WERI-Rb-1 (cell line): ENCODE data around the gene ARHGEF4.

Experiments
- DNase-seq: peaks from one replicate; pipeline ENCODE4 v3.0.0-alpha.2; 2020
- H3K27ac ChIP-seq: fragments of 250-450 bp; sonication (Bioruptor Pico); 2 replicates; pipeline ENCODE4 v1.5.1; 2020; ENCODE audit warnings: mild to moderate bottlenecking, moderate library complexity
- H3K27me3 ChIP-seq: fragments of 250-450 bp; sonication (Bioruptor Pico); 2 replicates; pipeline ENCODE4 v1.5.1; 2021; ENCODE audit warnings: mild to moderate bottlenecking, low read depth, moderate library complexity; ENCODE audit not compliant: insufficient read depth, severe bottlenecking
- H3K36me3 ChIP-seq: fragments of 250-450 bp; sonication (Bioruptor Pico); 2 replicates; pipeline ENCODE4 v1.5.1; 2020; ENCODE audit warnings: mild to moderate bottlenecking, moderate library complexity
- H3K4me3 ChIP-seq: 2 replicates; pipeline ENCODE4 v1.5.1; 2011; ENCODE audit warnings: low read depth, mild to moderate bottlenecking, control low read depth, low read length
- H3K9me3 ChIP-seq: fragments of 250-450 bp; sonication (Bioruptor Pico); 2 replicates; pipeline ENCODE4 v1.5.1; 2021; ENCODE audit warnings: mild to moderate bottlenecking, moderate library complexity; ENCODE audit not compliant: severe bottlenecking
- TF ChIP-seq, protein P1 (sequence below): IDR thresholded peaks from 2 replicates; pipeline ENCODE4 v1.5.1; 2011; ENCODE audit warnings: low read depth, mild to moderate bottlenecking, control low read depth, inconsistent platforms, low read length

ARHGEF4 gene

DNA sequence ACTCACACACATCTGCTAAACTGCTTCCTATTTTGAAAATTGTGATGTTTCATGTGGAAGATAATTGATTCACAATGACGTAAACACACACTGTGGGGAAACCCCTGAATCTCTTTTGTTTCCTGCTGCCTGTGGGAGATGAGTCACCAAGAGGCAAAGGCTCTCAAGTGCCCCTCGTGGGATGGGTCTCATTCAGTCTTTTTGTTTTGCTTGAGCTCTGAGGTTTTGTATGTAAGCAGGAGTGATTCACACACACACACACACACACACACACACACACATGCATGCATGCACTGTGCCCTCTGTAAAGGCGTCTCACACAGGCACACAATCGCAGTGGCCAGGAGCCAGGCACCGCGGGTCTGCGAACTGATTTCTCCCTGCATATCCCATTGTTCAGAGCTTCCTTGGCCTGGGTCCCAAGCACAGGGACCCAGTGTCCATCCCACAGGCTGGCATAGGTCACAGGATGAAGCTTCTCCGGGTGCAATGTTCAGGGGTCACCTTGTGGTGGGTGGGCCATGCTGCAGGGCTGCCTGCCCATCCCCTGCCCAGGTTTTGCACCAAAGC lies 12.1 kb upstream of the ARHGEF4 start:
- Histone ChIP-seq H3K27me3 (no peaks in the 10 kb centered on the region), H3K27ac (no peak overlapping the region), H3K4me3 (no peak overlapping the region), H3K9me3 (no peaks in the 10 kb centered on the region), H3K36me3 (no peaks in the 10 kb centered on the region)
- DNase-seq: no peak
- TF ChIP-seq, protein P1, sequence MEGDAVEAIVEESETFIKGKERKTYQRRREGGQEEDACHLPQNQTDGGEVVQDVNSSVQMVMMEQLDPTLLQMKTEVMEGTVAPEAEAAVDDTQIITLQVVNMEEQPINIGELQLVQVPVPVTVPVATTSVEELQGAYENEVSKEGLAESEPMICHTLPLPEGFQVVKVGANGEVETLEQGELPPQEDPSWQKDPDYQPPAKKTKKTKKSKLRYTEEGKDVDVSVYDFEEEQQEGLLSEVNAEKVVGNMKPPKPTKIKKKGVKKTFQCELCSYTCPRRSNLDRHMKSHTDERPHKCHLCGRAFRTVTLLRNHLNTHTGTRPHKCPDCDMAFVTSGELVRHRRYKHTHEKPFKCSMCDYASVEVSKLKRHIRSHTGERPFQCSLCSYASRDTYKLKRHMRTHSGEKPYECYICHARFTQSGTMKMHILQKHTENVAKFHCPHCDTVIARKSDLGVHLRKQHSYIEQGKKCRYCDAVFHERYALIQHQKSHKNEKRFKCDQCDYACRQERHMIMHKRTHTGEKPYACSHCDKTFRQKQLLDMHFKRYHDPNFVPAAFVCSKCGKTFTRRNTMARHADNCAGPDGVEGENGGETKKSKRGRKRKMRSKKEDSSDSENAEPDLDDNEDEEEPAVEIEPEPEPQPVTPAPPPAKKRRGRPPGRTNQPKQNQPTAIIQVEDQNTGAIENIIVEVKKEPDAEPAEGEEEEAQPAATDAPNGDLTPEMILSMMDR: no peak

DNA sequence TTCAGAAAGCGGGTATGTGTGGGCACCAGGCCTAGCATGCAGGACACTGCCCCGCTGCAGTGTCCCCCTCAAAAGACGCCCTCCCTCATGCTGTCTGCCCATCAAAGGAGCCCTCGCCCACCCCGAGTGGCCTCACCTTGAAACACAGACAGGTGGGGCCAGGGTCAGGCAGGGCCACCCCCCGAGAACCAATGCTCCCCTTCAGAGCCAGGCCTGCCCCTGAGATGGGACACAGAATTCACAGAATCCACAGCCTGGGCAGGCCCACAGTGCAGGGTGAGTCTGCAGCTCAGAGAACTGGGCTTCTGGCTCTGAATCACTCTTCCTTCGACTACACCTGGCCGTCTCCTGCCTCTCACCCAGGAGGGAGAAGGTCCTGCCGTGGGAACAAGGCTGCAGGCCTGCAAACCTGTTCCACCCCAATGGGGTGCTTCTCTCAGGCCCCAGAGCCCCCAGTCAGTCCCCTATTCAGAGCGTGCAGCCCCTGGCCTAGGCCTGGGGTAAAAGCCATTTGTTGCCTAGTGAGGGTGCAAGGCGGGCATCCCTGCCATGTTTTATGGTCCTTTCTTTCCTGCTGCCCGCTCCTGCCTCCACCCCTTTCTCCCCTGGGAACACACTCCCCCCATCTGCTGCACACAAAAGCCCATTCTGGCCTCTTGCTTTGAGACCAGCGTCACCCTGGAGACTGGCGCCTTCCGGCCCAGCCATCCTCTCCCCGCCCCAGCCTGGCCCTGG lies 11.3 kb upstream of the ARHGEF4 start:
- TF ChIP-seq, protein P1: no peak
- Histone ChIP-seq H3K4me3 (no peak overlapping the region), H3K27me3 (no peaks in the 10 kb centered on the region), H3K27ac (no peak overlapping the region), H3K36me3 (no peaks in the 10 kb centered on the region), H3K9me3 (no peaks in the 10 kb centered on the region)
- no peak for DNase-seq

DNA sequence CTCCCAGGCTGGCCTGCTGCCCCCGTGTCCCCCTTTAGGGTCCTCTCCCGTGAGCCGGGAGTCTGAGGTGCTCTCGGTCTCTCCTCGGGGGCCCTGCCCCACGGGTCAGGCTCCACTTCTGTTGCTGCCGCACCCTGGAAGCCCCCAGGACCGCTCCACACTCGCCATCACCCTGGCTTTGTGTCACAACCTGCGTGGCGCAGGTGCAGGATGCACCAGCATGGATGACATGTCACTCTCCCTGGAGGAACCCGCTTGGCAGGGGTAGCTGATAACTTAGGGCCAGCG lies 10.8 kb upstream of the ARHGEF4 start:
- Histone ChIP-seq H3K36me3 (no peaks in the 10 kb centered on the region), H3K4me3 (no peak overlapping the region), H3K9me3 (no peaks in the 10 kb centered on the region), H3K27me3 (no peaks in the 10 kb centered on the region), H3K27ac (no peak overlapping the region)
- no peak for DNase-seq
- TF ChIP-seq, protein P1: no peak

DNA sequence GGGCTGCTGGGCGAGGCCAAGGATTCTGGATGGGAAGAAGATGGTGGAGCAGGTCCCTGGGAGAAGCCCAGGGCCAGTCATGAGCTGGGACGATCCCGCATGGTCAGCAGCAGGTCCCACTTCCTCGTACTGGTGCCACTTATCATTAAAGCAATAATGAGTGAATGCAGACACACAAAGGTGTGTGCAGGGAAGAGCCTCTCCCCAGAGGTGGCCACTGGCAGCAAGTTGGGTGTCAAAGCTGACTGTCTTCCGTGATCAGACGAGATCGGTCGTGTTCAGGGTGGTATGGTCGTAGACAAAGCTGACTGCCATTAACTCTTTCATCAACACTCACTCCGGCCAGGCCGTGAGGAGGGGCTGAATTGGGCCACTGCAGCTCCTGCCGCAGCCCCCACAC lies 10.3 kb upstream of the ARHGEF4 start:
- Histone ChIP-seq H3K4me3 (no peak overlapping the region), H3K27ac (no peak overlapping the region), H3K36me3 (no peaks in the 10 kb centered on the region), H3K27me3 (no peaks in the 10 kb centered on the region), H3K9me3 (no peaks in the 10 kb centered on the region)
- TF ChIP-seq, protein P1: no peak
- no peak for DNase-seq

DNA sequence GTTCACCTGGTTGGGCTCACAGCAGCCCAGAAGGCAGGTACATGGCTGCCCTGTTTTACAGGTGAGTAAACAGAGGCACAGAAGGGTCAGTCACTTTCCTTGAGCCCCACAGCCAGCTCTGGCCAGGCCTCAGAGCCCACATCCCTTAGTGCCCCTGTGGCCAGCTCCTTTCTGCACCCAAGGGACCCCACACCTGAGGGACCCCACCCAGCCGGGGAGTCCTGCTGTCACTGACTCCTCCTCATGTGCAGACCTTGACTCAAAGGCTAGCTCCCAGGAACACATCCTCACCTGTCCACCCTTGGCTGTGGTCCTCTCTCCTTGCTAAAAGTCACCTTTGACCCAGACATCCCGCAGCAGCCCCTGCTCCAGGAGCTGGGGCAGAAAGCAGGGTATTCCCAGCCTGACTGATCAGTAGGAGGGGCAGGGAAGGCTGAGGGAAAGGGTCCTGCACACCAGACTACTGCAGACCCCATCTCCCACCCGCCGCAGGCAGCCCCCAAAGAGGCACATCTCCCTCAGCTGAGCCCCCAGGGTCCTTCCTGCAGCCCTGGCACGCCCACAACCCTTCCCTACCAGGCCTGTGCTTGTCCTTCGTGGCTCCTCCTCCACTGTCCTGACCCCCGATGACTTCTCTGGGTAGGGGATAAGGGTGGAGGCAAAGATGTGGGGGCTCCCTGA lies 9.8 kb upstream of the ARHGEF4 start:
- no peaks in the 10 kb centered on the region for H3K9me3 ChIP-seq
- H3K36me3 ChIP-seq: no peaks in the 10 kb centered on the region
- H3K27ac ChIP-seq: no peak overlapping the region
- no peaks in the 10 kb centered on the region for H3K27me3 ChIP-seq
- DNase-seq: no peak
- H3K4me3 ChIP-seq: no peak overlapping the region
- TF ChIP-seq, protein P1: no peak
